ENCODE results near the gene ZKSCAN1.
"Not testable (repeated sequence)": the region's sequence is repeated elsewhere in the genome, so short reads cannot be mapped to it uniquely, and the experiment has no call there.

The ZKSCAN1 gene

GRCh38 chr7:99976626-99977025 lies 38.8 kb upstream of the ZKSCAN1 start:
- TF ChIP-seq, protein P1, sequence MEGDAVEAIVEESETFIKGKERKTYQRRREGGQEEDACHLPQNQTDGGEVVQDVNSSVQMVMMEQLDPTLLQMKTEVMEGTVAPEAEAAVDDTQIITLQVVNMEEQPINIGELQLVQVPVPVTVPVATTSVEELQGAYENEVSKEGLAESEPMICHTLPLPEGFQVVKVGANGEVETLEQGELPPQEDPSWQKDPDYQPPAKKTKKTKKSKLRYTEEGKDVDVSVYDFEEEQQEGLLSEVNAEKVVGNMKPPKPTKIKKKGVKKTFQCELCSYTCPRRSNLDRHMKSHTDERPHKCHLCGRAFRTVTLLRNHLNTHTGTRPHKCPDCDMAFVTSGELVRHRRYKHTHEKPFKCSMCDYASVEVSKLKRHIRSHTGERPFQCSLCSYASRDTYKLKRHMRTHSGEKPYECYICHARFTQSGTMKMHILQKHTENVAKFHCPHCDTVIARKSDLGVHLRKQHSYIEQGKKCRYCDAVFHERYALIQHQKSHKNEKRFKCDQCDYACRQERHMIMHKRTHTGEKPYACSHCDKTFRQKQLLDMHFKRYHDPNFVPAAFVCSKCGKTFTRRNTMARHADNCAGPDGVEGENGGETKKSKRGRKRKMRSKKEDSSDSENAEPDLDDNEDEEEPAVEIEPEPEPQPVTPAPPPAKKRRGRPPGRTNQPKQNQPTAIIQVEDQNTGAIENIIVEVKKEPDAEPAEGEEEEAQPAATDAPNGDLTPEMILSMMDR (IDR thresholded peaks at IDR 0.05; ENCODE audit: low read depth, low read length, missing control alignments), result no peak

GRCh38 chr7:99979814-99980225 lies 35.6 kb upstream of the ZKSCAN1 start:
- not testable (repeated sequence) for H3K4me3 ChIP-seq (ENCODE audit: low read depth, low read length); DNase-seq (ENCODE audit: low read depth)
- TF ChIP-seq, protein P1 (IDR thresholded peaks at IDR 0.05; ENCODE audit: low read depth, low read length, missing control alignments), result peak; percentile 52

More at GRCh38 chr7:99976626-99977025, 38.8 kb upstream of the ZKSCAN1 start:
- H3K4me3 ChIP-seq (ENCODE audit: low read depth, low read length), result no peak overlapping the region
- no peak for DNase-seq (ENCODE audit: low read depth)

GRCh38 chr7:99980448-99980872 lies 34.9 kb upstream of the ZKSCAN1 start:
- DNase-seq (ENCODE audit: low read depth); H3K4me3 ChIP-seq (ENCODE audit: low read depth, low read length): not testable (repeated sequence)

DNA sequence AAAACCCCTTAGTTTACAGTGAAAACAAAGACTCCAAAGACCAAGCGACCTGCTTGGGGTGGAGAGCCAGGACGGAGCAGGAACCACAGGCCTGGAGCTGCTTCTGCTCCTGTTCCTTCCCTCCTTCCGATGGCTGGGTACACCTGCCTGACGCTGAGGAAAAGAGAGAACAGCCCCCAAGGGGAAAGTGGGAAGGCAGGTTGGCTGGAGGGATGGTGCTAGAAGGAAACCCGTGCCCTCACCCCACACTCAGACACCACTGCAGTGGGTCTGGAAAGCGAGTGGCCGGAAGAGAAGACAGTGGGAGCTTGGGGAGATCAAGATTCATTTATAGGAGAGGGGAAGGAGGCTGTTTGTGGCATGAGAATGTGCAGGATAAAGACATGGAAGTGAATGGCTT lies 34.3 kb upstream of the ZKSCAN1 start:
- not testable (repeated sequence) for H3K4me3 ChIP-seq (ENCODE audit: low read depth, low read length); DNase-seq (ENCODE audit: low read depth)

GRCh38 chr7:99984593-99984992 lies 30.8 kb upstream of the ZKSCAN1 start:
- TF ChIP-seq, protein P1 (IDR thresholded peaks at IDR 0.05; ENCODE audit: low read depth, low read length, missing control alignments), result no peak
- DNase-seq (ENCODE audit: low read depth), result no peak

GRCh38 chr7:99987306-99987705 lies 28.1 kb upstream of the ZKSCAN1 start:
- not testable (repeated sequence) for DNase-seq (ENCODE audit: low read depth); H3K4me3 ChIP-seq (ENCODE audit: low read depth, low read length)

More at GRCh38 chr7:99984593-99984992, 30.8 kb upstream of the ZKSCAN1 start:
- no peak overlapping the region for H3K4me3 ChIP-seq (ENCODE audit: low read depth, low read length)

DNA sequence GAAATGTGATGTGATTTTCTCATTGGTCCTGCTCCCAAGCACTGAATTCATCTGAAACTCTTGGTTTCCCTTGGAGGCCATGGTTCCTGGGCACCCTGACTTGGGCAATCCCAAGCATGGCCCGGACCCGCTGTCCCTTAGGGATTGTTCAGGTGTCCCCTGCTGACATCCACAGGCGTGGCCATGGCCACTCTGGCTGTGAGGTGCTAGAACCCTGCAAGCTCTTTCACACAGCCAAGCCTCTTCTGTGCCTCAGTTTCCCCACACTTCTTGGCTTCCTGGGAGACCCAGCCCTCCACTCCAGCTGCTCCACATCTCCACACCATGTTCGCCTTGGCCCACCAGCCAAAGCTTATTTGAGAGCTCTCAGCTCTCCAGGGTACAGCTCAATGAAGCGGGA lies 27.6 kb upstream of the ZKSCAN1 start:
- H3K4me3 ChIP-seq (ENCODE audit: low read depth, low read length), result no peak overlapping the region
- TF ChIP-seq, protein P1 (IDR thresholded peaks at IDR 0.05; ENCODE audit: low read depth, low read length, missing control alignments), result no peak
- DNase-seq (ENCODE audit: low read depth), result no peak

- no peak for DNase-seq (ENCODE audit: low read depth)
- TF ChIP-seq, protein P1 (IDR thresholded peaks at IDR 0.05; ENCODE audit: low read depth, low read length, missing control alignments), result no peak
- H3K4me3 ChIP-seq (ENCODE audit: low read depth, low read length), result no peak overlapping the region
Measured at GRCh38 chr7:99990460-99990852, 24.9 kb upstream of the ZKSCAN1 start.

DNA sequence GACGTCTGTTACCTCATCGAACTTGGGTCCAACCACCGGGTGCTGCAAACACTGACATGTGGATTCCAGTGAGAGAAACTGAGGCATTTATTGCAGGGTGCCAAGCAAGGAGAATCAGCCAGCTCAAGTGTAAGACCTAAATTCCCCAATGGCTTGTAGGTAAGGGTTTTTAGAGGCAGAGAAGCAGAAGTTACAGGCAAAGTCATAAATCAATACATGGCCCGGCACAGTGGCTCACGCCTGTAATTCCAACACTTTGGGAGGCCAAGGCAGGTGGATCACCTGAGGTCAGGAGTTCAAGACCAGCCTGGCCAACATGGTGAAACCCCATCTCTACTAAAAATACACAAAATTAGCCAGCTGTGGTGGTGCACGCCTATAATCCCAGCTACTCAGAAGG lies 23.9 kb upstream of the ZKSCAN1 start:
- DNase-seq (ENCODE audit: low read depth); H3K4me3 ChIP-seq (ENCODE audit: low read depth, low read length): not testable (repeated sequence)
